Subcutaneous adipose tissue (tissue), 4 donors: ENCODE measurements around the gene MGAT4A. TPM values are rescaled to one million over a fixed set of nuclear protein-coding genes. Genes with fewer than 3 reads are reported as not detected.

Experiments used
- CTCF ChIP-seq: fragments of 450-650 bp; IDR thresholded peaks from one replicate; pipeline ENCODE4 v1.5.1; 2016; ENCODE audit warnings: low read depth, mild to moderate bottlenecking, control low read depth, antibody characterized with exemption, moderate library complexity
- total RNA-seq, 4 donors: library from RNA; depleted of rRNA; stranded (reverse); fragments of >200 nt; gene quantifications; one replicate each; pipeline ENCODE4 v1.1.0, GENCODE V29; 2016

Gene MGAT4A
- total RNA-seq, 4 donors from 2014 or later: 23.0 to 30.8 (median 27.5) TPM

DNA sequence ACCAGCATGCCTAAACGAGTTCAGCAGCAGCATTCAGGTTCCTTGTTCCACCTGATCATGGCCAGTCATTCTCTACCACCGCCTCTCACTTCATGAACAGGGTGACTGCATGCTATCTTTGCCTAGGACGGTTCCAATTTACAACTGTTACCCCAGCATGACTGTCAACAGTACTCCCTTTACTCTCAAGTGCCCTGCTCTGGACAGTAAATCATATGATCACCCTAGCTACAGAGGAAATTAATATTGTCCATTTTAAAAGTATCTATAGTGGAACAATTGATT is 25.7 kb downstream of the MGAT4A start:
- TF ChIP-seq CTCF: no peak

- TF ChIP-seq CTCF: no peak
Observed at GRCh38 chr2:98704499-98705332, 26.2 kb downstream of the MGAT4A start.

DNA sequence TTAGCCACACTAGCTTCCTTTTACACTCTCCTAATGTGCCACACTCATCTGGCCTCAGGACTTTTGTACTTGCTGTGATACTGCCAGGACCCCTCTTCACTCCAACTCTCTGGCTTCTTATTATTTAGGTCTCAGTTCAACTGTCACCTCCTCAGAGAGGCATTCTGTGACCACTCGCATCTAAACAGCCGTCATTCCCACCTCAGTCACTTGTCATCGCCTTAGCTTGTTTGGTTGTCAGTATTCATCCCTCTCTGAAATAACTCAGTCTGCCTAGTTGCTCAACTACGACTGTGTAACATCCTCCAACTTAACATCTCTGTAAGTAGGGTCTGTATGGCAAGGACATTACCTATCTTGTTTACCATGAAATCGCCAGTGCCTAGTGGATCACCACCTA is 27.2 kb downstream of the MGAT4A start:
- TF ChIP-seq CTCF: no peak

DNA sequence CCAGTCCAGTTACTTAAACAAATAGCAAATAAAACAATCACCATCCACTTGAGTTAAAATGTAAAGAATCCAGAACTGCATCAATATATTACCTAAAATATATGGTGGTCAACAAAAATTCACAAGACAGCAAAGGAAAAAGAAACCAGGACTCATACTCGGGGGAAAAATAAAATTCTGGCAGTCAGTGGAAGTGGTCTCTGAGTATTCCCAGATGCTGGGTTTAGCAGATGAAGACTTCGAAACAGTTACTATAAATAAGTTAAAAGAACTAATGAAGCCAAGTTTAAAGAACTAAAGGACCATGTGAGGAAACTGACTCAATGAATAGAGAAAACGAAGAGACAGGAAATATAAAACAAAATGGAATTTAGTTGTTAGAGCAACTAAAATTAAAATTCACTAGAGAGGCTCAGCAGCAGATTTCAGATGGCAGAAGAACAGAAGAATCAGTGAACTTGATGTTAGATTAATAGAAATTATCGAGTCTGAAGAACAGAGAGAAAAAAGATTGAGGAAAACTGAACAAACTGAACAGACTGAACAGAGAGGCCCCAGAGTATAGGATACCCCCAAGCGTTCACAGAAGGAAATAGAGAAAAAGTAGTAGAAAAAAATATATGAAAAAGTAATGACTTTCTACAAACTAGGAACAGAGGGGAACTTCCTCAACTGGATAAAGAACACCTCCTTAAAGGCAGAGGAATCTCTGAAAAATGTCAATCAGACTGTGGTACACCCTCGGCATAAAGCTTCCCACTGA is 27.9 kb downstream of the MGAT4A start:
- TF ChIP-seq CTCF: no peak

GRCh38 chr2:98702127-98702802 is 28.7 kb downstream of the MGAT4A start:
- TF ChIP-seq CTCF: no peak

DNA sequence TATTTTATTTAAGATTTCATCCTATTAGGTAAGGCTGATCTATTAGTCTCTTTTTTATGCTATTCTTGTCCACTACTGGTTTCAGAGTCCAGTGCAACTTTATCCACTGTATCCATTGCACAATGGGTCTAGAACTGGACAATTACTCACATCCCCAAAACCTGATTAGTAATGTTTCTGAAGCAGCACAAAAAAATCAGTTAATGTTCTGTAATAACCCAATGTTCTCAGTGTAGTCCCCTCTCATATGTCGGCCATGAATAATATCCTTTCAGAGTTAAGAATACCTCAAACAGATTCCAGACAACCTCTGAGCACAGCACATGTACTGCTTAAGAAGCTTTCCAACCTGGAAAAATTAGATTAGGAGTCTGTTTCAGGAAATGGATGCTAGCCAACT is 29.7 kb downstream of the MGAT4A start:
- TF ChIP-seq CTCF: no peak

- TF ChIP-seq CTCF: no peak
Observed at GRCh38 chr2:98698896-98699295, 32.0 kb downstream of the MGAT4A start.
